Subcutaneous abdominal adipose tissue (tissue), 5 donors: Measurements from ENCODE around the gene OR56A3.

Experiments used
- H3K27ac ChIP-seq: one replicate; pipeline ENCODE4 v1.7.0; 2013; ENCODE audit warnings: low read depth, mild to moderate bottlenecking, inconsistent platforms, low read length, moderate library complexity
- H3K27me3 ChIP-seq, 5 donors: one replicate each; pipeline ENCODE4 v1.7.0; 2013; ENCODE audit warnings: low read length in 5 of 5, inconsistent platforms in 1 of 5; ENCODE audit not compliant: control insufficient read depth in 5 of 5, insufficient read depth in 4 of 5
- H3K36me3 ChIP-seq, 5 donors: one replicate each; pipeline ENCODE4 v1.7.0; 2013; ENCODE audit warnings: low read length in 5 of 5; ENCODE audit not compliant: control insufficient read depth in 5 of 5, insufficient read depth in 5 of 5
- H3K4me1 ChIP-seq, 5 donors: one replicate each; pipeline ENCODE4 v1.7.0; 2013; ENCODE audit warnings: low read length in 5 of 5, mild to moderate bottlenecking in 3 of 5, moderate library complexity in 1 of 5; ENCODE audit not compliant: control insufficient read depth in 5 of 5, insufficient read depth in 5 of 5
- H3K4me3 ChIP-seq, 5 donors: one replicate each; pipeline ENCODE4 v1.7.0; 2013; ENCODE audit warnings: low read length in 5 of 5, low read depth in 1 of 5
- H3K9ac ChIP-seq, 5 donors: one replicate each; pipeline ENCODE4 v1.7.0; 2013; ENCODE audit warnings: low read length in 5 of 5, mild to moderate bottlenecking in 4 of 5, moderate library complexity in 3 of 5
- H3K9me3 ChIP-seq, 5 donors: one replicate each; pipeline ENCODE4 v1.7.0; 2013; ENCODE audit warnings: low read length in 5 of 5; ENCODE audit not compliant: control insufficient read depth in 5 of 5
- donor health status: healthy.
- donor health status: healthy.
- donor health status: healthy.
- donor health status: healthy.
- donor health status: healthy.

OR56A3 gene

GRCh38 chr11:5941951-5942350 lies at the start of gene OR56A3:
Gene OR56A3, plus strand, starts transcription at chr11:5942251. Its CDS starts 5,096 bp downstream, at chr11:5947347.
- Histone ChIP-seq H3K9ac (no peak within 1 kb of the TSS), H3K9me3 (peaks cover 0 to 6% (median 4%) of the 10 kb centered on the region in 5 donors), H3K4me1 (no peaks in the 10 kb centered on the region), H3K36me3 (no peaks in the 10 kb centered on the region), H3K27ac (no peak within 1 kb of the TSS), H3K27me3 (no peaks in the 10 kb centered on the region), H3K4me3 (no peak within 1 kb of the TSS)

- Histone ChIP-seq H3K4me1 (no peaks in the 10 kb centered on the region), H3K4me3 (no peak within 1 kb of the TSS), H3K9me3 (no peaks in the 10 kb centered on the region), H3K36me3 (no peaks in the 10 kb centered on the region), H3K9ac (no peak within 1 kb of the TSS), H3K27me3 (peaks cover 0 to 3% (median 0%) of the 10 kb centered on the region in 5 donors), H3K27ac (no peak within 1 kb of the TSS)
Observed at GRCh38 chr11:5892908-5893307, 49.1 kb upstream of the OR56A3 start, which contains the start of gene OR52E5. Gene OR52E5, plus strand, starts transcription at chr11:5893208. Its CDS starts 7,569 bp downstream, at chr11:5900777.

- Histone ChIP-seq H3K4me3 (no peak overlapping the region), H3K27ac (no peak overlapping the region), H3K27me3 (no peaks in the 10 kb centered on the region), H3K9ac (no peak overlapping the region), H3K36me3 (no peaks in the 10 kb centered on the region), H3K9me3 (no peaks in the 10 kb centered on the region), H3K4me1 (no peaks in the 10 kb centered on the region)
Observed at GRCh38 chr11:5899534-5899933, 42.5 kb upstream of the OR56A3 start.

- Histone ChIP-seq H3K9ac (no peak overlapping the region), H3K9me3 (peaks cover 0 to 3% (median 0%) of the 10 kb centered on the region in 5 donors), H3K27me3 (no peaks in the 10 kb centered on the region), H3K4me3 (no peak overlapping the region), H3K27ac (no peak overlapping the region), H3K36me3 (no peaks in the 10 kb centered on the region), H3K4me1 (no peaks in the 10 kb centered on the region)
Observed at GRCh38 chr11:5910540-5910939, 31.5 kb upstream of the OR56A3 start.

- Histone ChIP-seq H3K9ac (no peak overlapping the region), H3K4me1 (no peaks in the 10 kb centered on the region), H3K27ac (no peak overlapping the region), H3K27me3 (no peaks in the 10 kb centered on the region), H3K4me3 (peak overlapping the region in 1 of 5 donors; percentile 22), H3K36me3 (no peaks in the 10 kb centered on the region), H3K9me3 (peaks cover 0 to 15% (median 10%) of the 10 kb centered on the region in 5 donors)
Observed at GRCh38 chr11:5922749-5923426, 19.2 kb upstream of the OR56A3 start.

- no peak overlapping the region for H3K9ac ChIP-seq
- no peaks in the 10 kb centered on the region for H3K4me1 ChIP-seq
- no peak overlapping the region for H3K27ac ChIP-seq
- no peak overlapping the region for H3K4me3 ChIP-seq
- H3K27me3 ChIP-seq = no peaks in the 10 kb centered on the region
- peaks cover 0 to 16% (median 10%) of the 10 kb centered on the region in 5 donors for H3K9me3 ChIP-seq
- H3K36me3 ChIP-seq = no peaks in the 10 kb centered on the region
Observed at GRCh38 chr11:5923427-5923776, 18.6 kb upstream of the OR56A3 start.

- H3K9me3 ChIP-seq = peaks cover 0 to 16% (median 10%) of the 10 kb centered on the region in 5 donors
- H3K27me3 ChIP-seq = no peaks in the 10 kb centered on the region
- no peaks in the 10 kb centered on the region for H3K36me3 ChIP-seq
- H3K27ac ChIP-seq = no peak overlapping the region
- H3K9ac ChIP-seq = no peak overlapping the region
- H3K4me3 ChIP-seq = no peak overlapping the region
- no peaks in the 10 kb centered on the region for H3K4me1 ChIP-seq
Observed at GRCh38 chr11:5923794-5924193, 18.3 kb upstream of the OR56A3 start.

- Histone ChIP-seq H3K9me3 (peaks cover 0 to 12% (median 9%) of the 10 kb centered on the region in 5 donors), H3K4me1 (no peaks in the 10 kb centered on the region), H3K27me3 (no peaks in the 10 kb centered on the region), H3K36me3 (no peaks in the 10 kb centered on the region), H3K27ac (no peak overlapping the region), H3K4me3 (no peak overlapping the region), H3K9ac (no peak overlapping the region)
Observed at GRCh38 chr11:5928271-5928670, 13.8 kb upstream of the OR56A3 start.

- Histone ChIP-seq H3K4me3 (no peak overlapping the region), H3K27me3 (no peaks in the 10 kb centered on the region), H3K4me1 (no peaks in the 10 kb centered on the region), H3K9ac (no peak overlapping the region), H3K36me3 (no peaks in the 10 kb centered on the region), H3K27ac (no peak overlapping the region), H3K9me3 (peaks cover 0 to 7% (median 6%) of the 10 kb centered on the region in 5 donors)
Observed at GRCh38 chr11:5928811-5929210, 13.2 kb upstream of the OR56A3 start.

- Histone ChIP-seq H3K9ac (no peak overlapping the region), H3K27me3 (no peaks in the 10 kb centered on the region), H3K9me3 (peaks cover 0 to 5% (median 4%) of the 10 kb centered on the region in 5 donors), H3K4me3 (no peak overlapping the region), H3K36me3 (no peaks in the 10 kb centered on the region), H3K4me1 (no peaks in the 10 kb centered on the region), H3K27ac (no peak overlapping the region)
Observed at GRCh38 chr11:5929571-5930368, 12.3 kb upstream of the OR56A3 start.
